Measurements from ENCODE around the gene AMACR.

- TF ChIP-seq CTCF (conservative IDR thresholded peaks at IDR 0.05; ENCODE audit: low read depth, low read length) (no peak), EZH2 (IDR thresholded peaks at IDR 0.05; ENCODE audit: low read length, unreplicated experiment) (no peak)
Measured at GRCh38 chr5:34011536-34011935, 3.7 kb upstream of the AMACR start.

Data from PC-3 (cell line).